NCI-H2029 (cell line): ENCODE data around the gene FCGR2B.
"Not testable (repeated sequence)": the region's sequence is repeated elsewhere in the genome, so short reads cannot be mapped to it uniquely, and the experiment has no call there.

Experiments used
- DNase-seq: peaks from one replicate; lab custom pipeline; 2025; lab: John Stamatoyannopoulos, UW

Gene FCGR2B

DNA sequence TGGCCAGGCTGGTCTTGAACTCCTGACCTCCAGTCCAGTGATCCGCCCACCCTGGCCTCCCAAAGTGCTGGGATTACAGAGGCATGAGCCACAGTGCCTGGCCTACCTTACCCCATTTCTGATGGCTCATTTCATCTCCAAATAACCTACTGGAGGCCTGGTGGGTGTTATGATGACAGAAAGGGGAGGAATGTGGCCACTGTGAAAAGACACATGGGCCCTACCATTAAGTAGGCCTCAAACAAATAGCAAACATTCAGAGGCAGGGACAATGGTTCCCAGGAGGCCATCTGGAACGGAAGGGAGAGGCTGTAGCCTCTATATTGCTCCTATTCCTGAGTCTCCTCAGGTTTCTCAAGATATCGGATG is 43.2 kb downstream of the FCGR2B start:
- DNase-seq = no peak

DNA sequence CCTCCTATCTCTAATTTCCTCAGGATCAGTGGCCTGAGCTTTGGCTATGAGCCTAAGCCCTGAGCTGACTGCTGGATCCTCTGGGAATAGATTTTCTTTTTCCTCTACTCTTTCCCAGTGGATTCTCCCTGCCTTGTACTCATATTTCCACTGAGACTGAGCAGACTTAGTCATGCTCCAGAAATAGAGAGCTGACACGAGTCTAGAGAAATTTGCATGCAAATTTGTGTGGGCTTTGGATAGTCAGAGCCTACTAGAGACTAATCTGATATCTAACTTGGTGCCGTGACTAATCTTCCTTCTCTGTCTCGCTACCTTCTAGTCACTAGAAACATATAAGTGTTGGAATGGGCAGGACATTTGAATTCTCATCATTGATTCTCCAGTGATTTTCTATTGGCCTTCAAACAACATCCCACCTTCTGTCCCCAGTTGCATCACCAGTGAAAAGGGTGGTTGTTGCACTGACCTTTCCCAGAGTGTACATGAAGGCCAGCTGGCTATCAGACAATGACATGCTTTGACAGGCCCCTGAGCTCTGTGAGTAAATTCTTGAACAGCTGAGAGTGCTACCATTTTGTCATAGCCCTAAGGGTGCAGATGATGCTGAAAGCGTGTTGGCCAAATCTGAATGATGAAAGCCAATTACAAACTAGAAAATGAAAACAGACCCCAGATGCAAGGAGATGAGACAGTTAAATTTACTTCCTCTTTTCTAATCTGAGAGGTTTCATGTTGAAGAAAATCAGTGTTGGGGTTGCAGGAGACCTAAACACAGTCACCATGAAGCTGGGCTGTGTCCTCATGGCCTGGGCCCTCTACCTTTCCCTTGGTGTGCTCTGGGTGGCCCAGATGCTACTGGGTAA is 43.8 kb downstream of the FCGR2B start, which contains the start of gene FCRLA:
Gene FCRLA (plus strand): TSS at position 748 of the 866 bp plus-strand sequence. CDS start 36 bp downstream, at position 784.
- DNase-seq = no peak

GRCh38 chr1:161707503-161707902 is 44.6 kb downstream of the FCGR2B start:
- no peak for DNase-seq

- DNase-seq = no peak
Observed at GRCh38 chr1:161709373-161709772, 46.4 kb downstream of the FCGR2B start.

DNA sequence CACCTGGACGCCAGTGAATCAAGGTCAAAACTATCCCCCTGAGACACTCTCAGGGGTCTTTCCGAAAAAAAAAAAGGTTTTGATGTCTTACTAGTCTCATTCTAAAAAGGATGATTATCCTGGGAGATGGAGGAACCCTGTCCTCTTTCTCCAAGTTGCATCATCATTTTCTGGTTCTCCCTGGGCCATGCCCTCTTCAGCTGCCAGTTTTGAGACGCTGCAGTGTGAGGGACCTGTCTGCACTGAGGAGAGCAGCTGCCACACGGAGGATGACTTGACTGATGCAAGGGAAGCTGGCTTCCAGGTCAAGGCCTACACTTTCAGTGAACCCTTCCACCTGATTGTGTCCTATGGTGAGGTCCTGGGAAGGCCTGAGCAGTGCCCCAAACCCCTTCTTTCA is 47.6 kb downstream of the FCGR2B start:
- no peak for DNase-seq

GRCh38 chr1:161718559-161719324 is 55.8 kb downstream of the FCGR2B start:
- no peak for DNase-seq

GRCh38 chr1:161719325-161719611 is 56.3 kb downstream of the FCGR2B start:
- DNase-seq = no peak

GRCh38 chr1:161720422-161720821 is 57.5 kb downstream of the FCGR2B start:
- no peak for DNase-seq

DNA sequence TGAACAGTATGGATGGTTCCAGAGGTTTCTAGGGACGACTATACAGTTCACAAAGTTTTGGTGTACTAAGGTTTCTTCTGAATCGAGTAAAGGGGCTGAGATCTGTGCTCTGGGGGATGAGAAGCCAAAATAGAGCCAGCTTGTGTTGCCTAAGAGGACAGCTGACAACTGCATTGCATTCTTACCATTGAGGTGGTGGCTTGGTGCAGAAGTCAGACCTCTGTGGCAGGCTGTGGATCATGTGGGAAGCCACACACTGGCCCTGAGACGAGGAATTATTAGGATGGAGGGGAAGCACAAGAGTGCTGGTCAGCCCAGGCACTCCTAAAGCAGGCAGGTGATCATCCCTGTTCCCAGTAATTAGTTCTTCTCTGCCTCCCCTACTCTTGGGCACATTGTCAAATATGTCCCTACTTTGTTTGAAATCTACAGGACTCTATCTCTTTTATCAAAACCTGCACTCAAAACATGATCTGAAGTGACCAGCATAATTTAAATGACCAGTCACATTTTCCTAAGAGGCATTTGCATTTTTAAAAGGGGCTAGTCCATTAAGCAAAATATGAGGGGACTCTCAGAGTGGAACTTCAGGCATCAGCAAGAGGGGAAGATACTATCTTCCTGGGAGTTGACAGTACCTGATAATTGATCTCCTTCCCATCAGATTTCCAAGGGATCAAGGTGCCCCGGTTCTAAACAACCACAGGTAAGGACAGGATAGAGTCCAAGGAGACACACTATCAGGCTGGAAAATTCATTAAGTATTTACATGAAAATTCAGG is 58.2 kb downstream of the FCGR2B start, which contains the start of gene FCRLB:
Gene FCRLB (plus strand): TSS at position 589 of the 782 bp plus-strand sequence. CDS start 1,129 bp downstream, outside the sequence.
- no peak for DNase-seq

- DNase-seq = no peak
Observed at GRCh38 chr1:161721738-161722343, 58.9 kb downstream of the FCGR2B start.

DNA sequence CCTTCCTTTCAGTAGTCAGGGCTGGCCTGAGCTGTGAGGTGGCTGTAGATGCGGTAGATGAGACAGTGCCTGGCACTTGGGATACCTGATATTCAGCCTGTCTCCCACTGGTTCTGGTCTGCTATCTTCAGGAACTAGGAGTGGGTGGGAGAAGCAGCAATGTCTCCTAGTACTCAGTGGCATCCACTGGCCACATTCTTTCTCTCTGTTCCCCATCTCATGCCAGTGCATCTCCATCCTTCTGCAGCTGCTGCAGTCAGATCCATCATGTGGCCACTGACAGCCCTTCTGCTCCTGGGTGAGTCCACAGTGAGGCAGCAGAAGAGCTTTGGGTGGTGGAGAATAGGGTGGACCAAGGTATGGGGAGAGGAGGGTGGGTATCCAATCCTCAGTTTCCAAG is 59.5 kb downstream of the FCGR2B start:
- no peak for DNase-seq

DNA sequence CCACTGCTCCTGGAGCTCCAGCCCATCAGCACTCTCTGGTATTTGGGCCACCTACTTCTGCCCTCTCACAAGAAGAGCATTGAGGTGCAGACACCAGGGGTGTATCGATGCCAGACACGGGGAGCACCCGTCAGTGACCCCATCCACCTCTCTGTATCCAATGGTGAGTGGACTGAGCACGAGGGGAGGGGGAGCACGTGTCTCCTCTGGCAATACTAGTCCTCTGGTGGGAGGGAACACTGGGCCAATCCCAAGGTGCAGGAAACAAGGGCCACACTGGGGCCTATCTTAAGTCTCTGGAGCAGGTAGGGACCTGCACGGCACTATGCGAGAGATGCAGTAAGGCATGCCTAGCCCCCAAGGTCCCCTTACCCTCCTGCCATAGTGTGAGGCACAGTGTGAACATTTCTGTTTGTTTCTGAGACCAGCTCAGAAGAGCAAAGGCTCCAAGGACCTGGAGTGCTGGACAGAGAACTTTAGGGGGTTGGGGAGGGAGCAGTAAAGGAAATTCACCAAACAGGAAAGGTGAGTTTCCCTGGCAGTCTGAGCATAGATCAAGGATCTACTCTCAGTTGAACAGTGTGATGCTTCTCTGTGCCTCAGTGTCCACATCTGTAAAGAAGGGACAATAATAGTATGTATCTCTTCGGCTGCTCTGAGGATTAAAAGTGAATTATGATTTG is 60.7 kb downstream of the FCGR2B start:
- no peak for DNase-seq

- DNase-seq = not testable (repeated sequence)
Observed at GRCh38 chr1:161725258-161725907, 62.4 kb downstream of the FCGR2B start.

DNA sequence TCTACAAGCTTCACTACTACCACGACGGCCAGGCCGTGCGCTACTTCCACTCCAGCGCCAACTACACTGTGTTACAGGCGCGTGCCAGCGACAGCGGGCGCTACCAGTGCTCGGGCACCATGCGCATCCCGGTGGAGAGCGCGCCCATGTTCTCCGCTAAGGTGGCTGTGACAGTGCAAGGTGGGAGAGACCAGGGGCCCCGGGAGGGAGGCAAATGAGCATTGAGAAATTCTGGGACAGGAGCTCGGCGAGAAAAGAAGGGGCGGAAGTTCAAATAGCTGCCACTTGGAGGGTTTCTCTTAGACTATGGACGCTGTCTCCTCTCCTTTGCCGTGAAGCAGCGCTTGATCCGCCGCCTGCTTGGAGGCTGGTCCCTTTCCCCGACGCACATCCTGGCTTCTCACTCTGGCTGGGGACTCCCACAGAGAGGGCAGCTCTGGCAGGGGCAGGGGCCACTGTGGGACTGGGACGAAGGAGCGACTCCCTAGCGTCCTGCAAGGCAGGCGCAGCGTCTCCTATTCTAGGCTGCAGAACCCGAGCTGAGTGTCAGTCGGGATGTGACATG is 63.0 kb downstream of the FCGR2B start:
- DNase-seq = no peak

GRCh38 chr1:161726473-161727255 is 63.7 kb downstream of the FCGR2B start:
- DNase-seq = peak; percentile 9

- no peak for DNase-seq
Observed at GRCh38 chr1:161727256-161727924, 64.4 kb downstream of the FCGR2B start.
